Activated effector memory CD4-positive, alpha-beta T cell treated with Interleukin-2 at 50 U/mL for 16 hours (primary cell): Measurements from ENCODE around the gene HHAT.
"Not testable (repeated sequence)": the region's sequence is repeated elsewhere in the genome, so short reads cannot be mapped to it uniquely, and the experiment has no call there.

ENCODE experiments used
- DNase-seq: peaks from one replicate; pipeline ENCODE4 v3.0.0-alpha.2; 2020

HHAT gene

DNA sequence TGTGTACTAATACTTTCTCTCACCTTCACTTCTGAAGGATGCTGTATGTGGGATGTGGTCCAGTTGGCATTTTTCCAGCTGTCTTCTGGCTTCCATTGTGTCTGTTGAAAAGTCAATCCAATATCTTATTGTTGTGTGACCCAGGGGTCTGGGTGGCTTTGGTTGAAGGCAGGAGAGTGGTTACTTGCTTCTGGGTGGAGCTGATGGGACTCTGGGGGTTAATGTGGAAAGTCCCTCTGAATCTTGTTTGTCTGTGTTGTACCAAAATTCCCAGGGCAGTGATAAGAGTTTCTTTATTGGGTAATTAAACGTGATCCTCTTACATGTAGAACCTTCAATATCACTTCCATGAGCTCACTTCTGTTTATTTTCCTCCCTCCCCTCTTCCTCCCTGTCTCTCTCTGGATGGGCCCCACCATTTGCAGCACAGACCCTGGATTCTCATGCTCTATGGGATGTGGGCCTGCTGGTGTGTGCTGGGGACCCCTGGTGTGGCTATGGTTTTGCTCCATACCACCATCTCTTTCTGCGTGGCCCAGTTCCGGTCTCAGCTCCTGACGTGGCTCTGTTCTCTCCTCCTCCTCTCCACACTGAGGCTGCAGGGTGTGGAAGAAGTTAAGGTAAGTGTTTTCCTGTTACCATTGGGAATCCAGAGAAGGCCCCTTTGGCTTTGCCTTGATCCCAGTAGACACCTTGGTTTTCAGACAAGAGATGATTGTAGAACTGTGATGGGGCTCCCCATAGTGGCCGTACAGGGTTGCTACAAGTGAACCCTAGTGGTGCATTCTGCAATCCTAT lies 71.5 kb downstream of the HHAT start:
- DNase-seq = peak; percentile 16

DNA sequence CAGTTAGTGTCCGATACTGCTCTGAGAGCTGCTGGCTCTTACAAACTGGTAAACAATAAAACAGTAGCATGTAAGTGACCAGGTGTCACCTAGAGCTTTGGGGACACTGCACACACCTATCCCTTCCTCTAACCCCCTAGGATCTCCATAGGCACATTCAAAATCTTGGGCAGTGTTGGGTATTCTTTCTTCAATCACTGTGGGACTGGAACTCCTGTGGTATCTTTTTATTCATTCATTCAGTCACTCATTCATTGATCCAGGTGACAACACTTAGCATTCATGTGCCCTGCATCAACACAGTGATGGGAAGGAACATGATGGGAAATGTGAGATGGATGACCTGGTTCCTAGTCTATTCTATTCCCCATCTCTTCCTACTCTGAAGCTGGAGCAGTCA lies 73.9 kb downstream of the HHAT start:
- DNase-seq = no peak

DNA sequence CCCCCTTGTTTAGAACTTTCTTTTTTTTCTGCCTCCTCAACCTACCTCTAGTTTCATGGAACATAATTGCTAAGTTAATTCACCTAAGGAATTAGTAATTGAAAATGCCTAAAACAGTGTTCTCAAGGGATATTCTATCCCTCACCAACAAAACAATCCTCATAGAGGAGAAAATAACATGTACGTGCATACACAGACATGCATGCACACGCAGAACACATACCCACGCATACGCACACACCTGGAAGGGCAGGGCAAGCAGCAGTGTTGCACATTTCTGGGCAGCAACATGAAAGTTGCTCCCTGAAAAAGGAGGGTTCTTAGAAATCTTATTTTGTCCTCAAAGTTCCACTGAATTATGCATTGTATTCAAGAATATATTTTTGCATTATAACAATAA lies 76.6 kb downstream of the HHAT start:
- no peak for DNase-seq

- not testable (repeated sequence) for DNase-seq
Measured at GRCh38 chr1:210406341-210406740, 77.6 kb downstream of the HHAT start.

DNA sequence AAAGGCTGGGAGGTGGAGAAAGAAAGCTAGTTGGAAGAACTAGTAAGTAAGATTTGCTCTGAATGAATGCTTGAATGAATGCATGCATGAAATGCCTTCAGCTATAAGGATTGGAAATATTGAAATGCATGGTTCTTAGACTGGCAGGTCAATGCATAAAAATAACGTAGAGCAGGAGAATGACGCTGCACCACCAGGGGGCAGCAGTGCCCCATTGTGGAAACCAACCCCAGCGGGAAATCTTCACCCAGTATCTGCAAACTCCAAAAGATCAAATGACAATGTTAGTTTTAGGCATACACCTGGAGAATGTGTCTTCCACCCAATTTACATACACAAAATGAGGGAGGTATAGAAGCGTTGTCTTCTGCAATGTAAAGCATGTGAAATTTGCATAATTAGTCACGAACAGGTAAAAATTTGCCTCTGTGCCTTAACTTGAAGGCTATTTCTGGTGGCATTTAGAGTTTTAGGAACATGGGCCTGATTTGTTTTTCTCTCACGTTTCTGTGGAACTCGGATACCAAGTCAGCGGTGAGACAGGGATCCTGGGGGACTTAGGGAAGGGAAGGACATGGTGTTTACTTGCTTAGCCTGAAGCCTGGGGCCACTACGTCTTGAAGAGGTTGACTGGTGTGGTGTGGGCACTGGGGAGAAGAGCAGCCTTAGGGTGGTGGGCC lies 78.6 kb downstream of the HHAT start:
- peak; percentile 61 for DNase-seq

- no peak for DNase-seq
Measured at GRCh38 chr1:210407887-210408252, 79.2 kb downstream of the HHAT start.

DNA sequence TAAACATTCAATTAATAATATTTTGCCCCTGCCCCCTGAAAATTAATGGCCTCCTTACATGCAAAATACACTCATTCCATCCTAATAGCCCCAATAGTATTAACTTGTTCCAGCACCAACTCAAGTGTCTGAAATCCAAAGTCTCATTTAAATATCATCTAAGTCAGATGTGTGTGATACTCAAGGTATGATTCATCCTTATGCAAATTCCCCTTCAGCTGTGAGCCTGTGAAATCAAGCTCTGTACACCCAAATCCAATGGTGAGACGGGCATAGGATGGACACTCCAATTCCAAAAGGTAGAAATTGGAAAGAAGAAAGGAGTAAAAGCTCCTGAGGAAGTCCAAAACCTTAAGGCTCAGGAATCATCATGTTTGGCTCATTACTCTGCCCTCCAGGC lies 83.5 kb downstream of the HHAT start:
- no peak for DNase-seq

DNA sequence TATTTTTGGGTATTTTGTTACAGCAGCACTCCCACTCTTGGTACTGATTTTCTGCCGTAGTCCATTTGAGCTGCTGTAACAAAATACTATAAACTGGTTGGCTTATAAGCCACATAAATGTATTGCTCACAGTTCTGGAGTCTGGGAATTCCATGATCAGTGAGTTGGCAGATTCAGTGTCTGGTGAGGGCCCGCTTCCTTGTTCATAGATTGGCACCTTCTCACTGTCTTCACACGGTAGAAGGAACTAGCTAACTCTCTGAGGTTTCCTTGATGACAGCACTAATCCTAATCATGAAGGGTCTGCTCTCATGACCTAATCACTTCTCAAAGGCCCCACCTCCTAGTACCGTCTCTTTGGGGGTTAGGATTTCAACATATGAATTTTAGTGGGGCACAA lies 85.2 kb downstream of the HHAT start:
- DNase-seq = no peak

DNA sequence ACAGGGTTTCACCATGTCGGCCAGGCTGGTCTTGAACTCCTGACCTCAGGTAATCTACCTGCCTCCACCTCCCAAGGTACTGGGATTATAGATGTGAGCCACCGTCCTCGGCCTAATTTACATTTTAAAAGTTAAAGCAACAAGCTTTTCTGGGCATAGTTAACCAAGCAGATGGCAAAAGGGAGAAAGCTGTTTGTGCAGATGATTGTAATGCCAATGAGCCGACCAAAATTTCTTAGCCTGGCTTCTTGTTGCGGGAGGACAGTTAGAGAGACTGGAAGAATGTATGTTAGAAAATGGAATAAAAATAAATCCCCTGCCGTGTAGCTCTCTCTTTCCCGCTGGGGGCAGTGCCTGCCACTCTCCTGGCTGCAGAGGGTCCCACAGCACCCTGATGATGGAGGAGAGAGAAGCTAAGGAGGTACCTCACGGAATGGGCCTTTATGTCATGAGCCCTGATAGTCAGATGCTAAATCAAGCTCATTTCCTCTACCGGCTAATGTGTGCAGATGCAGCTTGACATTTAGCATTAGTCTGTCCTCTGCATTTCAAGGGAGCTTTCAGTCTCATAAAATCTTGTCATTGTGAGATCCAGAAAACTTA lies 87.2 kb downstream of the HHAT start:
- DNase-seq = no peak

DNA sequence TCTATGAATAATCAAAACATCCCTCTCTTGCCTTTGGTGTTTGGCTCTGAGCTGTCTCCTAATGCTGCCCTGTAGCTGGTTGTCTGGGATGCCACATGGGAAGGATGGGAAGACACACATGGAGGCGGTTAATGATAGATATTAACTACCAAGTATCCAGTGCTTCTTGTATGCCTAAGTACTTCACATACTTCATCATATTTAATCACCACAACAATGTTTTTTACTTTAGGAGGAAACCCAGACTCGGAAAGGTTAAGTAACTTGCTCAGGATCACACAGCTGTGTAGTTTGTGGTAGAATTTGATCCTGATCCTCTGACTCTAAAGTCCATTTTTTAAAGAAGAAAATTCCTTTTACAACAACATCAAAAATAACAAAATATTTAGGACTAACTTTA lies 88.0 kb downstream of the HHAT start:
- DNase-seq = no peak

- no peak for DNase-seq
Measured at GRCh38 chr1:210417881-210418280, 89.2 kb downstream of the HHAT start.

DNA sequence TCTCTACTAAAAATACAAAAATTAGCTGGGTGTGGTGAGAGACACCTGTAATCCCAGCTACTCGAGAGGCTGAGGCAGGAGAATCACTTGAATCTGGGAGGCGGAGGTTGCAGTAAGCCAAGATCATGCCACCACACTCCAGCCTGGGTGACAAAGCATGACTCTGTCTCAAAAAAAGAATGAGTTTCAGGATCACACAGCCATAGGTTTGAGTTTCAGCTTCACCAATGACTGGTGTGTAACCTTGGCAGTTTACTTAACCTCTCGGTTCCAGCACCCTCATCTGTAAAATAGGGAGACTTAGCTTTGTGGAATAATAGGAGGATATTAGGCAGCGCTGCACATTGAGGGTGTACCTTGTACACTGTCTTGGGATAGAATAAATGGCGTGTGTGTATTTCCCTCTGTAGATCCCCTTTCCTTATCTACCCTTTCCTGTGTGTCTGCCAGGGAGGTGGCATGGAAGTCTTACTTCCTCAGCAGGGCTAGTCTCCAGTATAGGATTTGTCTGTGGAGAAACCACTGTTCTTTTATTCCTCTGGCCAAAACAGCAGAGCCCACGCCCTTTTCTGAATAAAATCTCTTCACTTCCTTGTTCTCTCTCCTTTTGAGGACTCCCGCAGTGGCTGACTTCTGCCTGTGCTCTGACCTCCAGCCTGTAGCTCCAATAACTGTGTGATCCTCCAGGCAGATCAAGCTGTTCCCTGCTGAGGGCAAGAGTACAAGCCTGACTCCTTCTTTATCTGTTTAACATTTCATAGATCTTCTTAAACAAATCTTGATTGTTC lies 90.4 kb downstream of the HHAT start:
- no peak for DNase-seq

DNA sequence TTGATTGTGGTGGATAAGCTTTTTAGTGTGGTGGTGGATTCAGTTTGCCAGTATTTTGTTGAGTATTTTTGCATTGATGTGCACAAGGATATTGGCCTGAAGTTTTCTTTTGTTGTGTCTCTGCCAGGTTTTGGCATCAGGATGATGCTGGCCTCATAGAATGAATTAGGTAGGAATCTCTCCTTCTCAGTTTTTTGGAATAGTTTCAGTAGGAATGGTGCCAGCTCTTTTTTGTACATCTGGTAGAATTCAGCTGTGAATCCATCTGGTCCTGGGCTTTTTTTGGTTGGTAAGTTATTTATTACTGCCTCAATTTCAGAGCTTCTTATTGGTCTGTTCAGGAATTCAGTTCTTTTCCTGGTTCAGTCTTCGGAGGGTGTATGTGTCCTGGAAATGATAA lies 98.0 kb downstream of the HHAT start:
- DNase-seq = not testable (repeated sequence)

- DNase-seq = no peak
Measured at GRCh38 chr1:210428696-210429095, 100.0 kb downstream of the HHAT start.

- DNase-seq = no peak
Measured at GRCh38 chr1:210434223-210434622, 105.5 kb downstream of the HHAT start.

DNA sequence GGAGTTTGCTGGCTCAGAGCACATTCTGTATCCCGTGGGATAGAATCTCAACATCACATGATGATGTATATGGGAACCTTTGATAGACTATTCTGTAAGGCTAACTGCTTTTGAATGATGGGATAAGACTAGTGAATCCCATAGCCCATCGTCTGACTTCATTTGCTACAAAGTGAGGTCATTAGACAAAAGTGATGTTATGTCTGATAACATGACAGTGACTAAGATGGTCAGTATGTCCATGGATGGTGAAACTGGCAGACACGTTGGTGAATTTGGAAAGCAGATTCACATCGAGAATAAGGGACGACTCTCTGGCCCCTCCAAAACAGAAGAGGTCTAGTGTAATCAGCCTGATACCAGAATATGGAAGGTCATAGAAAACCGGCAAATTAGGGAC lies 108.4 kb downstream of the HHAT start:
- DNase-seq = no peak

- no peak for DNase-seq
Measured at GRCh38 chr1:210437781-210438180, 109.1 kb downstream of the HHAT start.

DNA sequence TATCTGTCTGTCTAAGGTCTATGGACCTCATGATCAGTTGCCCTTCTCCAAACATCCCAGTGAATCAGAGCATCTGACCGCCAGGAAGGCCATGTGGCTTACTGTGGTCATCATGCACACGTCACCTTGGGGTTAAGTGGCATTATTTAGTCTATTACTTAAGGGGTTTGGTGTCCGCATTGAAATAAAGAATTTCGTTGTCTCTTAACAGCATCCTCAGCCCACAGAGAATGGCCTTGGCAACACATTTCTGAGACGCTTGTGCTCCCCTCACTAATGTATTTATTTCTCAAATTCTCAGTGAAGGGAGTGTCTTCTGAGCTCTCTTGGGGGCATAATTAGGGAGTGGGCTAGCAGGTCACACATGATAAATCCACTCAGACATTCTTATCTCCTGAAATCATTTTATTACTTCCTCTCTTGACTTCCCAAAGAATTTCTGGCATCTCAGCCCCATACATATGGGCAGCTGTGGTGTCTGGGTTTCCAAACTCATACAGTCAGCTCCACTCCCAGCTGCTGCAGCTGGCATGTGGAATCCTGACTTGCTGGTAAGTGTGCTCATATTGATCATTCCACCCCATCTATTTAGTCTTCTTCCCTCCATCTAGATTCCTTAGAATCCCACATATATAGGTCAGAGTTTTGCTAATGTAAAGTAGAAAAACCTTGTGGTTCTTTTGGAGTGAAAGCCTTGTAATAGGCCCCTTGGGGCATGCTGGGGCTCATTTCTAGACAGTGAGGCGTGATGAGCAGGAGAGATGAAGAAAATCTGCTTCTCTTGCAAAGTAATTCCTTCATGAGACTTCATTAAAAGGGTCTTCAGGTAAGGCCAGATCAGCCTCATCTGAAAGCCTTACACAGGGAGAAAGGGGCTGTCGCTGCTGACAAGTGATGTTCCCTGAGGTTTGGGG lies 110.5 kb downstream of the HHAT start:
- DNase-seq = no peak

GRCh38 chr1:210440081-210440480 lies 111.4 kb downstream of the HHAT start:
- no peak for DNase-seq

- DNase-seq = no peak
Measured at GRCh38 chr1:210441028-210441427, 112.3 kb downstream of the HHAT start.

DNA sequence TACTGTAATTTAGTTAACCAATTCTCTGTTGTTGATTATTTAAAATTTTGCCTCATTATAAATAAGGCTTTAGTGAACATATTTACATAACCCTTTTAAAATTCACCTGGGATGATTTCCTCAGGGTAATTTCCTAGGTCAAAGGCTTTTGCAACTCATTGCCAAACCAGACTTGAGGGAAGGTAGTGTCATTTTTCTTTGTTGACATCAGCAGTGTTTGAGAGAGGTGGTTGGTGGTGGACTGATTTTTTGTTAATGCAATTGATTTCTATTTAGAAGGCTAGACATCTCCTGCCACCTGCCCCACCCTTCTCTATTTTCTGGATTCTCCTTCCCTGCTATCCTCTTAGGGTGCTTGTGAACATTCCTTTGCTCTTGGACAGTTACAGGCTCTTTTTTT lies 116.8 kb downstream of the HHAT start:
- DNase-seq = no peak

GRCh38 chr1:210445931-210446330 lies 117.2 kb downstream of the HHAT start:
- DNase-seq = no peak
